K562 (cell line): Measurements from ENCODE around the gene ADGRE3. TPM values are rescaled to one million over a fixed set of nuclear protein-coding genes. Genes with fewer than 3 reads are reported as not detected.

ENCODE experiments used
- ATAC-seq: fragments of 200-7000 bp; cut with Tn5 transposase; 3 replicates; pipeline ENCODE4 v1.9.1; 2020; ENCODE audit warnings: moderate library complexity
- BruUV-seq: library from RNA; stranded (reverse); fragments of 400-500 nt; replicated peaks from 2 replicates; lab custom pipeline; 2021; lab: Mats Ljungman, UMichigan
- CTCF ChIA-PET: fragments of 300-600 bp; formaldehyde crosslinking; extraction: SDS; loops from one replicate; lab custom pipeline; 2021; ENCODE audit warnings: low intra/inter-chr PET ratio; lab: Yijun Ruan, JAX
- POLR2A ChIA-PET: fragments of 300-600, 350-650 bp; sonication (Branson Sonifier 250); formaldehyde crosslinking; extraction: SDS; loops from one replicate; lab custom pipeline; 2021; ENCODE audit warnings: antibody characterized with exemption, inconsistent platforms; lab: Yijun Ruan, JAX
- DNase-seq, 4 experiments: peaks; one replicate each; pipeline versions ENCODE4 v3.0.0 to v3.0.0-alpha.2; 2011 to 2018; ENCODE audit warnings: low spot score in 3 of 4, mixed read lengths in 3 of 4; ENCODE audit errors: extremely low read depth in 1 of 4
- FAIRE-seq: peaks from 2 replicates; lab custom pipeline; 2011; peaks lifted over from hg19 to GRCh38; lab: Jason Lieb, UNC
- H2AFZ ChIP-seq: 2 replicates; pipeline ENCODE4 v1.6.0; 2011; ENCODE audit warnings: low read depth, low read length, control low read depth, inconsistent platforms
- H3K27ac ChIP-seq: fragments of 200-600 bp; 3 replicates; pipeline ENCODE4 v1.8.0; 2011; ENCODE audit warnings: low read depth, mild to moderate bottlenecking, control low read depth, inconsistent platforms, low read length, moderate library complexity, mixed read lengths; ENCODE audit errors: extremely low read depth
- H3K27me3 ChIP-seq, 2 experiments: fragments of 300-600 bp in 1 of 2; 2 replicates in 1 of 2; 3 replicates in 1 of 2; pipeline versions ENCODE4 v1.6.0 to v1.8.0; 2011; ENCODE audit warnings: inconsistent platforms in 2 of 2, low read length in 2 of 2, mild to moderate bottlenecking in 1 of 2, mixed read lengths in 1 of 2, moderate library complexity in 1 of 2; ENCODE audit not compliant: control insufficient read depth in 2 of 2, insufficient read depth in 2 of 2
- H3K36me3 ChIP-seq: fragments of 300-600 bp; 3 replicates; pipeline ENCODE4 v1.8.0; 2011; ENCODE audit warnings: mild to moderate bottlenecking, low read length, inconsistent platforms; ENCODE audit not compliant: control insufficient read depth, insufficient read depth
- H3K4me1 ChIP-seq, 2 experiments: fragments of 200-600 bp in 1 of 2; replicated peaks in 1 of 2; 2 replicates in 1 of 2; 3 replicates in 1 of 2; pipeline versions ENCODE4 v1.5.1 to v1.8.0; 2011; ENCODE audit warnings: inconsistent platforms in 2 of 2, low read length in 2 of 2, mild to moderate bottlenecking in 1 of 2, mixed read lengths in 1 of 2, moderate library complexity in 1 of 2; ENCODE audit not compliant: control insufficient read depth in 2 of 2, insufficient read depth in 2 of 2
- H3K4me2 ChIP-seq: 2 replicates; pipeline ENCODE4 v1.6.1; 2011; ENCODE audit warnings: low read length, control low read depth, inconsistent platforms, mixed read lengths; ENCODE audit not compliant: insufficient read depth
- H3K4me3 ChIP-seq: fragments of 200-600 bp; sonication (generic), shearing (Covaris generic); 2 replicates; pipeline ENCODE4 v1.5.1; 2016; ENCODE audit warnings: control low read depth, inconsistent platforms
- H3K79me2 ChIP-seq: fragments of 200-600 bp; 3 replicates; pipeline ENCODE4 v1.8.0; 2011; ENCODE audit warnings: low read length, inconsistent platforms; ENCODE audit not compliant: control insufficient read depth, insufficient read depth
- H3K9ac ChIP-seq, 2 experiments: 2 replicates each; pipeline versions ENCODE4 v1.6.0 to v1.6.1; 2011; ENCODE audit warnings: low read depth in 2 of 2, low read length in 2 of 2, control low read depth in 1 of 2, inconsistent platforms in 1 of 2, mild to moderate bottlenecking in 1 of 2, mixed read lengths in 1 of 2; ENCODE audit not compliant: insufficient read depth in 1 of 2
- H3K9me1 ChIP-seq: one replicate; pipeline ENCODE4 v1.6.0; 2011; ENCODE audit warnings: inconsistent platforms, mild to moderate bottlenecking, low read length, moderate library complexity; ENCODE audit not compliant: control insufficient read depth, insufficient read depth
- H3K9me3 ChIP-seq: replicated peaks from 2 replicates; pipeline ENCODE4 v1.5.1; 2011; ENCODE audit warnings: low read depth, low read length, inconsistent platforms; ENCODE audit not compliant: control insufficient read depth, insufficient read depth
- H4K20me1 ChIP-seq: replicated peaks from 2 replicates; pipeline ENCODE4 v1.6.1; 2011; ENCODE audit warnings: low read length, inconsistent platforms, mixed read lengths; ENCODE audit not compliant: control insufficient read depth, insufficient read depth
- CBFB ChIP-seq: sonication (generic); formaldehyde crosslinking; IDR thresholded peaks from 2 replicates; pipeline ENCODE4 v1.4.0; 2020; ENCODE audit warnings: mild to moderate bottlenecking, missing genetic modification reagents
- MEIS2 ChIP-seq: fragments of 450-650 bp; IDR thresholded peaks from 2 replicates; pipeline ENCODE4 v1.6.1; 2014; ENCODE audit warnings: mild to moderate bottlenecking; ENCODE audit not compliant: partially characterized antibody
- PRPF4 ChIP-seq: fragments of 200-400 bp; formaldehyde crosslinking; IDR thresholded peaks from one replicate; pipeline ENCODE4 v1.6.1; 2017; ENCODE audit warnings: low read length, low read depth, mild to moderate bottlenecking; ENCODE audit not compliant: insufficient read depth, poor library complexity, severe bottlenecking
- ZNF57 ChIP-seq: fragments of 450-650 bp; formaldehyde crosslinking; IDR thresholded peaks from 2 replicates; pipeline ENCODE4 v1.4.0; 2020; ENCODE audit warnings: mild to moderate bottlenecking, moderate library complexity
- WGBS: fragments of 100-300 bp; shearing (Covaris generic); methylation state at CpG from one replicate; pipeline ENCODE4 v1.1.6; 2016; ENCODE audit warnings: low coverage, mixed read lengths; ENCODE audit not compliant: insufficient coverage; ENCODE audit errors: missing lambda C conversion rate; 5-methylcytosine and 5-hydroxymethylcytosine counted together
- in situ Hi-C: fragments of 300-500 bp; cut with MboI; formaldehyde crosslinking; loops from 4 replicates; pipeline ENCODE4 v1.15.0; 2018; ENCODE audit warnings: inconsistent platforms, mixed read lengths
- intact Hi-C: fragments of 100-400 bp; cut with micrococcal nuclease; formaldehyde crosslinking; loops from 2 replicates; pipeline ENCODE4 v1.14.2; 2022
- polyA plus RNA-seq, 8 experiments: library from polyadenylated mRNA; depleted of rRNA in 4 of 8; stranded (reverse) in 5 of 8; unstranded in 3 of 8; fragments of >200 nt; fragmentation: Nextera tagmentation in 2 of 8; fragmentation: Illumina TruSeq in 1 of 8; extraction: Ambion mirVana in 2 of 8; extraction: Trizol in 1 of 8; gene quantifications; 2 replicates each; pipeline versions ENCODE4 v1.2.1 to v1.2.3, GENCODE V29; 2011 to 2014; ENCODE audit warnings: inconsistent platforms in 1 of 8, missing spikeins in 1 of 8
- total RNA-seq, 7 experiments: library from RNA; depleted of rRNA in 6 of 7; stranded (reverse); fragments of >200 nt in 6 of 7; fragmentation: Illumina TruSeq in 2 of 7; extraction: Trizol in 2 of 7; gene quantifications; 2 replicates each; pipeline versions ENCODE4 v1.2.1 to v1.2.3, GENCODE V29; 2011 to 2021; ENCODE audit warnings: low replicate concordance in 1 of 7
- TF ChIP-seq, protein P1 (sequence below): IDR thresholded peaks from 2 replicates; pipeline ENCODE4 v1.6.1; 2016; ENCODE audit warnings: missing genetic modification characterization, missing compliant biosample characterization

ADGRE3 gene
- total and polyA plus RNA-seq, 9 of the 15 experiments (the other 6 are each of a cell fraction or from before 2014, with no cell fraction given) = not detected

DNA sequence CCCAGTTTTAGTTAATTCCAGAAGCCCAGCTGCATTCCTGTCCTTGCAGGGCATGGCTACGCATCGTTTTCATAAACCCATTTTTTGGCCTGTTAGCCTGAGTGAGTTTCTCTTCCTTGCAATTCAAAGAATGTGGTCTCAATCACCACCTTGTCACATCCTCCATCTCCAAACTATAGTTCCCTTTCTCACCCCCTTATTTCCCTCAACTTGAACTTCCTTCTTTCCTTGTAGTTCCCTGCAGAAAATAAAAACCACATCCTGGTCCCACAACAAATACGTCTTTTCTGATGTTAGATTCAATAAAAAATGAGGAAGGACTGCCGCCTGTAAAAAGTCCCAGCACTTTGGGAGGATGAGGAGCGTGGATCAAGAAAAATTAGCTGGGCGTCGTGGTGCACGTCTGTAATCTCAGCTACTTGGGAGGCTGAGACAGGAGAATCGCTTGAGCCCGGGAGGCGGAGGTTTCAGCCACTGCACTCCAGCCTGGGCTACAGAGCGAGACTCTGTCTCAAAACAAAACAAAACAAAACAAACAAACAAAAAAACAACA lies 13.2 kb downstream of the ADGRE3 start:
- H3K4me1 ChIP-seq = no peaks in the 10 kb centered on the region
- FAIRE-seq (no peak), DNase-seq (no peak), ATAC-seq (no peak)
- H3K9me1 ChIP-seq = no peaks in the 10 kb centered on the region
- 2% methylated on average over 12 of the region's 12 CpGs for WGBS
- no TSS peak for BruUV-seq
- no peaks in the 10 kb centered on the region for H3K36me3 ChIP-seq
- no peaks in the 10 kb centered on the region for H3K79me2 ChIP-seq
- no peaks in the 10 kb centered on the region for H4K20me1 ChIP-seq
- no peak overlapping the region for H3K9ac ChIP-seq
- H3K4me2 ChIP-seq = no peak overlapping the region
- no peak overlapping the region for H2AFZ ChIP-seq
- H3K4me3 ChIP-seq = no peak overlapping the region
- ChIA-PET POLR2A (no interaction called here), CTCF (no interaction called here)
- peaks cover 18 to 21% of the 10 kb centered on the region in 2 experiments for H3K27me3 ChIP-seq
- TF ChIP-seq, protein P1, sequence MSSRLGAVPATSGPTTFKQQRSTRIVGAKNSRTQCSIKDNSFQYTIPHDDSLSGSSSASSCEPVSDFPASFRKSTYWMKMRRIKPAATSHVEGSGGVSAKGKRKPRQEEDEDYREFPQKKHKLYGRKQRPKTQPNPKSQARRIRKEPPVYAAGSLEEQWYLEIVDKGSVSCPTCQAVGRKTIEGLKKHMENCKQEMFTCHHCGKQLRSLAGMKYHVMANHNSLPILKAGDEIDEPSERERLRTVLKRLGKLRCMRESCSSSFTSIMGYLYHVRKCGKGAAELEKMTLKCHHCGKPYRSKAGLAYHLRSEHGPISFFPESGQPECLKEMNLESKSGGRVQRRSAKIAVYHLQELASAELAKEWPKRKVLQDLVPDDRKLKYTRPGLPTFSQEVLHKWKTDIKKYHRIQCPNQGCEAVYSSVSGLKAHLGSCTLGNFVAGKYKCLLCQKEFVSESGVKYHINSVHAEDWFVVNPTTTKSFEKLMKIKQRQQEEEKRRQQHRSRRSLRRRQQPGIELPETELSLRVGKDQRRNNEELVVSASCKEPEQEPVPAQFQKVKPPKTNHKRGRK (tag) = no peak
- peak; percentile 11 for TF ChIP-seq MEIS2
- intact Hi-C loops = no loop called here
- in situ Hi-C loops = no loop called here
- H3K27ac ChIP-seq = no peak overlapping the region
- no peaks in the 10 kb centered on the region for H3K9me3 ChIP-seq

- H3K9me1 ChIP-seq = no peaks in the 10 kb centered on the region
- FAIRE-seq (no peak), DNase-seq (no peak), ATAC-seq (no peak)
- WGBS = under 1% methylated on average over 6 of the region's 6 CpGs
- peaks cover 27 to 28% of the 10 kb centered on the region in 2 experiments for H3K27me3 ChIP-seq
- intact Hi-C loops = no loop called here
- H4K20me1 ChIP-seq = no peaks in the 10 kb centered on the region
- no peak overlapping the region for H3K4me3 ChIP-seq
- no peaks in the 10 kb centered on the region for H3K36me3 ChIP-seq
- ChIA-PET CTCF (no interaction called here), POLR2A (no interaction called here)
- no peak overlapping the region for H3K27ac ChIP-seq
- H3K9me3 ChIP-seq = no peaks in the 10 kb centered on the region
- no peaks in the 10 kb centered on the region for H3K4me1 ChIP-seq
- H3K4me2 ChIP-seq = no peak overlapping the region
- no TSS peak for BruUV-seq
- no peaks in the 10 kb centered on the region for H3K79me2 ChIP-seq
- H2AFZ ChIP-seq = no peak overlapping the region
- in situ Hi-C loops = no loop called here
- H3K9ac ChIP-seq = no peak overlapping the region
- no peak for TF ChIP-seq CBFB (CRISPR knock-in tag)
- TF ChIP-seq ZNF57 = no peak
- no peak for TF ChIP-seq PRPF4
Observed at GRCh38 chr19:14659874-14660489, 14.7 kb downstream of the ADGRE3 start.
